Suppressor macrophage (primary cell): ENCODE results near the gene NOL7.

Source experiments
- DNase-seq, 4 experiments: peaks; one replicate each; pipeline ENCODE4 v3.0.0-alpha.2; 2020 to 2022

The NOL7 gene

GRCh38 chr6:13597073-13597472 is 18.1 kb upstream of the NOL7 start:
- no peak for DNase-seq

- no peak for DNase-seq
Observed at GRCh38 chr6:13600036-13600435, 15.1 kb upstream of the NOL7 start.

DNA sequence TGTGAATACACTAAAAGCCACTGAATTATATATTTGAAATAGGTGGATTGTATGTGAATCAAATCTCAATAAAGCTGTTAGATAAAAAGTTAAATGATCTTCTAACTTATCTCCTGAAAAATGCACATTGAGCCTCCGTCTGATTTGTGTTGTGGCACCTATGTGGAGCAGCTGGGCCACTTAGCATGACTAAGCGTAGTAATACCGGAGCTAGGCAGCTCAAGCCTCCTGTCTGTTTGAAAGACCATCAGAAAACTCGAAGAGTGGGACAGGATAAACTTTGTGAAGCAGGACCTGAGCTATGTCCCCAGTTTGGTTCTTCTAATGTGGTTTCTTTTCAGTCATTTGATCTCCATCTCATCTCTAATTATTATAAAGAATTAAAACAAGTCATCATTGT is 11.0 kb upstream of the NOL7 start:
- DNase-seq, result no peak

DNA sequence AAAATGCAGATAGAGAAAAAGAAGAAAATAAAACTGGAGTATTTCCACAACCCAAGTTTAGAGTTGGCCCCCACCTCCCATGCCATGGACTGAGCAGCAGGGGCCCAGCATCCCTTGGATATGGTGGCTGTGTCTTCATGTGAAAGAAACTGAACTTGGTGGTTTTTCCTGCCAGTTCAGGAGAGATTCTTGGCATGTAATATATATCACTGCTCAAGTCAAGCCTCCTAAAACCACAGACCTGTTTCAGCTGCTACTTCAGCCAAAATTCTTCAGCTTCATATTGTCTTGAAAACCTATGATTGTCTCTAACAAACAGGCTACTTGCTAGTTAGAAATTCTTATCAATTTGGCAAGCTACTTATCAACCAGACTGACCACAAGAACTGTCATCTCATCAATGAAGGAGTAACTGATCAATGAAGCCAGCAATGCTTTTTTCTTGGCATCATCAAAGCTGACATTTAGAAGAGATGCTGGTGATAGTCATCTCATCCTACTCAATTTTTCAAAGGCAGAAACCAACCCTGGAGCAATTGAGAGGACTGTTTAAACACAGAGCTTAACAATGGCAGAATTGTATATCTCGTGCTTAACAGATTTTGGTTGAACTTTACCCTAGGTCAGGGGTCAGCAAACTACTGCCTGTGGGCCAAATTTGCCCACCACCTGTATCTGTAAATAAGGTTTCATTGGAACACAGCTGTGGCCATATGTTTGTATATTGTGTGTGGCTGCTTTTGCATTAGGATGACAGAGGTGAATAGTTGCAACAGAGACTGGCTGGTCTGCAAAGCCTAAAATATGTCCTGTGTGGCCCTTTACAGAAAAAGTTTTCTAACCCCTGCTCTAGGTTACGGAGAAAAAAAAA is 10.4 kb upstream of the NOL7 start:
- DNase-seq, result no peak

- DNase-seq, result no peak
Observed at GRCh38 chr6:13605634-13606033, 9.5 kb upstream of the NOL7 start.

- DNase-seq, result no peak
Observed at GRCh38 chr6:13611715-13612114, 3.4 kb upstream of the NOL7 start.

DNA sequence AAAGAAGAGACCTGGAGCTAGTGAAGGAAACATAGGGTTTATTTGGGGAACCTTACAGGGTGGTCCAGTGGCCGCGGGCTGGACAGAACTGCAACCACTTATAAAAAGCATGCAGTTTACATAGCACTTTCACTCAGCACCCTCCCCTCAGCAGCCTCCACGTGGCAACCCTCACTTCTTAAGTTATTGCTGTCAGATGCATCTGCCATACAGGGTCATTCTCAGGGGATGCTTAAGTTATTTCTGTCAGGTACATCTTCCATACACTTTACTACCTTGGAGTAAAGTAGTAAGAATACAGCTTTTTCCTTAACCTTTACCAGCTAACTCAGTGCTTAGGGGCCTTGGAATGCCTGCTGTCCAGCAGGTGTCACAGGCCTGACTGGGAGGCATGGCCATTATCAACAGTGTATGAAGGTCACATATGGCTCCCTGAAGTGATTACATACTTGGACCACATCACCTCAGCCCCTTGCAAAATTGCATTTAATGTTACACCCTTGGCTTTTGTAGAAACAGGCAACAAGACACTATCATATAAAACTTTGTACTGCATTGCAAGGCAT is 2.0 kb upstream of the NOL7 start:
- no peak for DNase-seq

GRCh38 chr6:13614126-13614925 is 809 bp upstream of the NOL7 start:
- DNase-seq, result peak; percentile 49 to 78 (median 56)

GRCh38 chr6:13615792-13616120 is 621 bp downstream of the NOL7 start:
- peak in 2 of 4 experiments; percentile 51 to 69 for DNase-seq

- no peak for DNase-seq
Observed at GRCh38 chr6:13617066-13617465, 1.9 kb downstream of the NOL7 start.

DNA sequence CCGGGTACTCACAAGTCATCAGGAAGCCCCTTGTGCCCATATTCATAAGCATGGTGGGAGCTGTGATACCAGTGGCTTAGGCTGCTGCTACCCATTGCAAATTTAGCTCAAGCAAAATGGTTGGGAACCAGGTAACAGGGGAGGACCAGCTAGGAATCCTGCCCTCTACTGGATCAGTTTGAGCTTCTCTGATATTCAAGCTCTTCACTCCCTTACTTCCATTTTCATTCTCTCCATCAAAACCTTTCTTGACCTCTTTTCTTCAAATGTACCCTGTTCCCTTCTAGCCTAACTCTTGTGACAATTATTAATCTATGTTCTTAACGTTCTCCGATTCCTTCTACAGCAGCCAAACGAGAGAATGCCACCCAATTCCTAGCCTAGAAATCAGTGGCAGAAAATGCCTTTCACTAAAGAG is 9.7 kb downstream of the NOL7 start:
- DNase-seq, result peak; percentile 7 to 35 (median 20)

GRCh38 chr6:13629459-13630116 is 14.5 kb downstream of the NOL7 start:
- DNase-seq, result no peak

DNA sequence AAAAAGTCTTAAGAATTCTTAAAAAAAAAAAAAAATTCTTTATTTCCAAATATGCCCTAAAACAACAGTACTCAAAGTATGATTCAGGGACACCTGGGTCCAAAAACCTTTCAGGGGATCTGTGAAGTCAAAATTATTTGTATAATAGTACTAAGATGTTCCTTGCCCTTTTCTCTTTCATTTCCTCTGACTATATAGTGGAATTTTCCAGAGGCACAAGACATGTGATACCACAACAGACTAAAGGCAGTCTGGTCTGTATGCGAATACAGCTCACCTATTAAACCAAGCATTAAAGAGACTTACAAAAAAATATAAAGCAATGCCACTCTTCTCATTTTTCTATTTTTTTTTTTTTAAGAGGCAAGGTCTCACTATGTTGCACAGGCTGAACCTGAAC is 15.4 kb downstream of the NOL7 start:
- no peak for DNase-seq

DNA sequence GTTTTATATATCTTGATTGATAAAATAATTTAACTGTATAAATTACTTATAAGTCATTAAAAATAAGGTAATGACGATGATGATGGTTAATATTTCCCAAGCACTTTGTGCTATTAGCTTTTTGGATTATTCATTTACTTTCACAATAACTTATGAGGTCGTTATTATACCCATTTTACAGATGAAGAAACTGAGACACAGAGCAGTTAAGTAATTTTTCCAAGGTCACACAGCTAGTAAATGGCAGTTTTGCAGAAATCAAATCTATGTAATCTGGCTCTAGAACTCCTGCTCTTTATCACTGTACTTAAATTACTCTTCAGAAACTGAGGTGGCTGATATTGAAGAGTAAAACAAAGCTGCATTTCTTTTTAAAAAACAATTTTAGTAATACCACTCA is 18.2 kb downstream of the NOL7 start:
- no peak for DNase-seq

GRCh38 chr6:13635948-13636658 is 21.0 kb downstream of the NOL7 start:
- peak in 2 of 4 experiments; percentile 12 to 16 for DNase-seq

DNA sequence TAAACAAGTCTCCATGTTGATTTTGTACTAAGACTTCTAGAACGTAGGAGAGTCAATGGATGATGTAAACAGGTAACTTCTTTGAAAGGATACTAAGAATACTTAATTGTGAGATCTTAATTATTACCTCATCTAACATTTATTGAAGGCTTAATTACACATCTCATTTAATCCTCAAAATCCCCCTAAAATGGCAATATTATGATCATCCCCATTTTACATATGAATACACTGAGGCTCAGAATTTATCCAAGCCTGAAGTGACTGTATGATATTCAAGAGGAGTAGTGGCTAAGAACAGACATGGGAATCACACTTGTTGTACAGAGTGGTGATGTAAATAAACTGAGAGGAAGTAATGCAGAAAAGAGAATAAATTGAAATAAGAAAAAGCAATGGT is 22.9 kb downstream of the NOL7 start:
- no peak for DNase-seq

DNA sequence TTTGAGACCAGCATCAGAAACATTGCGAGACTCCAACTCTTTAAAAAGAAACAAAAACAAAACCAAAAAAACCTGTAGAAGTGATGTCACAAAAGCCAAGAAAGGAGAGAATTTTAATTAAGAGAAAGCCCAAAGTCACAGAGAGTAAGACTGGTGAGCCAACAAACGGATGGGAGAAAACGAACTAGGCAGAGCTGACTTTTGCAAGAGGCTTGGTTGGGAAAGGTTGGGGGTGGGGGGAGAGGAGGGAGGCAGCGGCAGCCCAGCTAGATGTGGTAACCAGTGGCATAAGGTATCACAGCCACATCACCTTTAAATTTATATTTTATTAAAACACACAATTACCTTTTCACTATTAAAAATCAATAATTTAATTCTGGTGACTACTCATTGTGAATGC is 23.5 kb downstream of the NOL7 start:
- DNase-seq, result peak in 1 of 4 experiments; percentile 3

GRCh38 chr6:13641315-13641714 is 26.2 kb downstream of the NOL7 start:
- no peak for DNase-seq

DNA sequence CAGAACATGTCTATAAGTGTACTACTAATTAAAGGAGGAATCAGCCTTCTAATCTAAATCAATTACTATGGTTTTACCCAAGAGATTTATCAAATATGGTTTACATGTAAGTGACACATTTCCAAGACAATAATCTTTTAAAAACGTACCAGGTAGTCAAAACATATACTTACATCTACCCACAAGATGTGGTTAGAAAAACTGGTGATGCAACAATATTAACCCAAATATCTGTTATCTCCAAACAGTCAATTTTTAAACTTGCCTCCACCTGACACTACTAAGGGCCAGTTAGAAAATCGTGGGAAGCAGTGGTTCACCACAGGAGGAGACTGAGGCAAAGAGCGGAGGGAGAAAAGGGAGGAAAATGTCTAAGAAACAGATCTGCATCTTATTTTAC is 28.0 kb downstream of the NOL7 start:
- no peak for DNase-seq

- no peak for DNase-seq
Observed at GRCh38 chr6:13648850-13649249, 33.7 kb downstream of the NOL7 start.

- DNase-seq, result no peak
Observed at GRCh38 chr6:13649393-13649792, 34.3 kb downstream of the NOL7 start.

GRCh38 chr6:13653296-13653695 is 38.2 kb downstream of the NOL7 start:
- DNase-seq, result no peak
